GM04504 (cell line): ENCODE data around the gene GRIN2C.

ENCODE experiments used
- DNase-seq: peaks from one replicate; pipeline ENCODE4 v3.0.0-alpha.2; 2012; ENCODE audit warnings: low read depth

Gene GRIN2C

GRCh38 chr17:74846621-74847020, 13.1 kb downstream of the GRIN2C start:
- no peak for DNase-seq

- DNase-seq, result no peak
These were observed 16.4 kb downstream of the GRIN2C start for GRCh38 chr17:74843352-74843627.

GRCh38 chr17:74842599-74843351, 16.9 kb downstream of the GRIN2C start:
- peak; percentile 27 for DNase-seq

- DNase-seq, result no peak
These were observed 17.5 kb downstream of the GRIN2C start for GRCh38 chr17:74842146-74842598.

GRCh38 chr17:74840989-74841666, 18.6 kb downstream of the GRIN2C start:
- DNase-seq, result no peak

- no peak for DNase-seq
These were observed 19.5 kb downstream of the GRIN2C start for GRCh38 chr17:74839990-74840852.

GRCh38 chr17:74838274-74838673, 21.4 kb downstream of the GRIN2C start:
- DNase-seq, result no peak

- no peak for DNase-seq
These were observed 22.8 kb downstream of the GRIN2C start for GRCh38 chr17:74836691-74837467.

GRCh38 chr17:74836191-74836590, 23.5 kb downstream of the GRIN2C start:
- no peak for DNase-seq

GRCh38 chr17:74833501-74834377, 25.9 kb downstream of the GRIN2C start:
- DNase-seq, result peak; percentile 18

GRCh38 chr17:74832421-74832820, 27.3 kb downstream of the GRIN2C start:
- DNase-seq, result no peak

- DNase-seq, result no peak
These were observed 28.1 kb downstream of the GRIN2C start for GRCh38 chr17:74831444-74832146.

- DNase-seq, result no peak
These were observed 28.8 kb downstream of the GRIN2C start for GRCh38 chr17:74830861-74831260.

- no peak for DNase-seq
These were observed 31.9 kb downstream of the GRIN2C start for GRCh38 chr17:74827800-74828199.

GRCh38 chr17:74825952-74826719, 33.5 kb downstream of the GRIN2C start:
- DNase-seq, result no peak

- no peak for DNase-seq
These were observed 34.6 kb downstream of the GRIN2C start for GRCh38 chr17:74824961-74825627.

GRCh38 chr17:74822939-74823367, 36.7 kb downstream of the GRIN2C start:
- DNase-seq, result no peak

- DNase-seq, result no peak
These were observed 37.2 kb downstream of the GRIN2C start for GRCh38 chr17:74822335-74822938.
